ENCODE results near the gene RETREG3.

RETREG3 gene

DNA sequence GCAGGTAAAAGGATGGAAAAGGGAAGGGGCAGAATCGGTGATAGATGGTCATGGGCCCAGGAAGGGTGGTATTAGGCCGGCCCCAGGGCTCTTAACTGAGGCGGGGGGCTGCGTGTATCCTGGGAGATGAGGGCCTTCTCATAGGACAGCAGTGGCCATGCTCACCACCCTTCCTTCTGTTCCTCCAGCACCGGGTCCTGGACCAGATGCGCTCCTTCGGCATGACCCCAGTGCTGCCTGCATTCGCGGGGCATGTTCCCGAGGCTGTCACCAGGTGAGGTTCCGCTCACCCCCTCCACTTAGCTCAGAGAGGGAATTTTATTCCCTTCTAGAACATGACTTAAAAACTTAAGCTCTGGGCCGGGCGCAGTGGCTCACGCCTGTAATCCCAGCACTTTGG is 70.7 kb downstream of the RETREG3 start:
- H3K27ac ChIP-seq (ENCODE audit: low read length): no peak overlapping the region
- peaks cover 15% of the 10 kb centered on the region for H3K79me2 ChIP-seq (ENCODE audit: low read length)
- no peaks in the 10 kb centered on the region for H3K27me3 ChIP-seq (replicated peaks; ENCODE audit: insufficient read depth, low read length)
- no peaks in the 10 kb centered on the region for H3K9me2 ChIP-seq (replicated peaks; ENCODE audit: insufficient read depth, low read length)
- peaks cover 5% of the 10 kb centered on the region; the same call in 1 of the 2 replicates for H3F3A ChIP-seq (ENCODE audit: insufficient read depth, low read length)
- no peak for DNase-seq
- TF ChIP-seq, protein P1, sequence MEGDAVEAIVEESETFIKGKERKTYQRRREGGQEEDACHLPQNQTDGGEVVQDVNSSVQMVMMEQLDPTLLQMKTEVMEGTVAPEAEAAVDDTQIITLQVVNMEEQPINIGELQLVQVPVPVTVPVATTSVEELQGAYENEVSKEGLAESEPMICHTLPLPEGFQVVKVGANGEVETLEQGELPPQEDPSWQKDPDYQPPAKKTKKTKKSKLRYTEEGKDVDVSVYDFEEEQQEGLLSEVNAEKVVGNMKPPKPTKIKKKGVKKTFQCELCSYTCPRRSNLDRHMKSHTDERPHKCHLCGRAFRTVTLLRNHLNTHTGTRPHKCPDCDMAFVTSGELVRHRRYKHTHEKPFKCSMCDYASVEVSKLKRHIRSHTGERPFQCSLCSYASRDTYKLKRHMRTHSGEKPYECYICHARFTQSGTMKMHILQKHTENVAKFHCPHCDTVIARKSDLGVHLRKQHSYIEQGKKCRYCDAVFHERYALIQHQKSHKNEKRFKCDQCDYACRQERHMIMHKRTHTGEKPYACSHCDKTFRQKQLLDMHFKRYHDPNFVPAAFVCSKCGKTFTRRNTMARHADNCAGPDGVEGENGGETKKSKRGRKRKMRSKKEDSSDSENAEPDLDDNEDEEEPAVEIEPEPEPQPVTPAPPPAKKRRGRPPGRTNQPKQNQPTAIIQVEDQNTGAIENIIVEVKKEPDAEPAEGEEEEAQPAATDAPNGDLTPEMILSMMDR (IDR thresholded peaks at IDR 0.05; ENCODE audit: low read length): no peak
- no peak for TF ChIP-seq EZH2 (optimal IDR thresholded peaks at IDR 0.05; ENCODE audit: low read depth, low read length)
- TF ChIP-seq EZH2phosphoT487 (IDR thresholded peaks at IDR 0.05; ENCODE audit: low read length): no peak
- H3K4me1 ChIP-seq (ENCODE audit: low read length): peaks cover 12% of the 10 kb centered on the region
- H3K4me2 ChIP-seq (ENCODE audit: low read depth, low read length): no peak overlapping the region
- no peak overlapping the region for H3K9ac ChIP-seq (ENCODE audit: low read length)
- no peak overlapping the region for H2AFZ ChIP-seq (ENCODE audit: low read length)
- no peaks in the 10 kb centered on the region for H3K9me3 ChIP-seq (replicated peaks; ENCODE audit: insufficient read depth, low read length)
- no peaks in the 10 kb centered on the region for H4K20me1 ChIP-seq (ENCODE audit: insufficient read depth, low read length)
- no peak overlapping the region for H3K4me3 ChIP-seq (ENCODE audit: low read length)
- no peaks in the 10 kb centered on the region for H3K36me3 ChIP-seq (replicated peaks; ENCODE audit: insufficient read depth, low read length)

DNA sequence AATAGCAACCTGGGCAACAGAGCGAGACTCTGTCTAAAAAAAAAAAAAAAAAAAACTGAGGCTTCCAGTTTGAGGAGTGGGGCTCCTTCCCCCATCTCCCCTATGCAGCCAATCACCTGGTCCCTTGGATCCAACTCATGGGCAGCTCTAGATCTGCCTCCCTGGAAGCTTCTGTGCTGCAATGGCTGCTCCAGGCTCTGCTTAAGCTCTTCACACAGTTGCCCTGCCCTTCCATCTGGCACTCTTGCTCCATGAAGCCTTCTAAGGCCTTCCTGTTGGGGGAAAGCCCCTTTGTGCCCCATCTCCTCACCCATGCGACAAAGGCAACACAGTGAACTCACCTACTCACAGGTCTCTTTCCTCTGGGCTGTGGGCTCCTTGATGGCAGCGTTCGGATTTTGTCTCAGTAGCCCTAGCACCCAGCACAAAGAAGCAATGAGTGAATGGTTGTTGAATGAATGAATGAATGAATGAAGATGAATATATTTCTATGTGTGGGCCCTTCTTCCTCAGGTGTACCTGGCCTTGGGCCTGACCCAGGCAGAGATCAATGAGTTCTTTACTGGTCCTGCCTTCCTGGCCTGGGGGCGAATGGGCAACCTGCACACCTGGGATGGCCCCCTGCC is 71.2 kb downstream of the RETREG3 start:
- H3K27ac ChIP-seq (ENCODE audit: low read length): no peak overlapping the region
- H2AFZ ChIP-seq (ENCODE audit: low read length): no peak overlapping the region
- peaks cover 15% of the 10 kb centered on the region for H3K79me2 ChIP-seq (ENCODE audit: low read length)
- H3K36me3 ChIP-seq (replicated peaks; ENCODE audit: insufficient read depth, low read length): no peaks in the 10 kb centered on the region
- H3K4me1 ChIP-seq (ENCODE audit: low read length): peaks cover 12% of the 10 kb centered on the region
- H3K4me2 ChIP-seq (ENCODE audit: low read depth, low read length): no peak overlapping the region
- no peaks in the 10 kb centered on the region for H3K9me3 ChIP-seq (replicated peaks; ENCODE audit: insufficient read depth, low read length)
- TF ChIP-seq EZH2phosphoT487 (IDR thresholded peaks at IDR 0.05; ENCODE audit: low read length): no peak
- no peak for TF ChIP-seq EZH2 (optimal IDR thresholded peaks at IDR 0.05; ENCODE audit: low read depth, low read length)
- TF ChIP-seq, protein P1 (IDR thresholded peaks at IDR 0.05; ENCODE audit: low read length): no peak
- no peak for DNase-seq
- H3K4me3 ChIP-seq (ENCODE audit: low read length): no peak overlapping the region
- H3K27me3 ChIP-seq (replicated peaks; ENCODE audit: insufficient read depth, low read length): no peaks in the 10 kb centered on the region
- no peaks in the 10 kb centered on the region for H4K20me1 ChIP-seq (ENCODE audit: insufficient read depth, low read length)
- H3K9ac ChIP-seq (ENCODE audit: low read length): no peak overlapping the region
- H3K9me2 ChIP-seq (replicated peaks; ENCODE audit: insufficient read depth, low read length): no peaks in the 10 kb centered on the region
- peaks cover 5% of the 10 kb centered on the region; the same call in 1 of the 2 replicates for H3F3A ChIP-seq (ENCODE audit: insufficient read depth, low read length)

DNA sequence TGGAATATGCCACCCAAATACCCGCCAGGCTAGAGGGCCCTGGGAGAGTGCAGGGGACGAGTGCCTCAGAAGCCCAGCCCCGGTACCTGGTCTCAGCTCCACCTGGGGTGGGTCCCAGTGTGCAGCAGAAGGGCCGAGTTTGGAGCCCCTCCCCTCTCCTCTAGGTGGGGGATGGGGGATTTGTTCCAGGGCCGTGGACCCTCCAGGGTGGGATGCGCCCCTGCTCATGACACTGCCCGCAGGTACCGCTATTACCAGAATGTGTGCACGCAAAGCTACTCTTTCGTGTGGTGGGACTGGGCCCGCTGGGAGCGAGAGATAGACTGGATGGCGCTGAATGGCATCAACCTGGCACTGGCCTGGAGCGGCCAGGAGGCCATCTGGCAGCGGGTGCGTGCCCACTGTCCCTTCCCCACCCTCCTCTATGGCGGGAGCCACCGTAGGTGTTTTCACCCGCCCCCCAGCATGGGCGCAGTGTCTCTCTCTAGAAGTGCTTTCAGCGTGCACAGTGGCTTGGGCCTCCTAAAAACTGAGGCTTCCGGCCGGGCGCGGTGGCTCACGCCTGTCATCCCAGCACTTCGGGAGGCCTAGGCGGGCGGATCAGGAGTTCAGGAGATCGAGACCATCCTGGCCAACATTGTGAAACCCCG is 71.9 kb downstream of the RETREG3 start:
- peaks cover 12% of the 10 kb centered on the region for H3K4me1 ChIP-seq (ENCODE audit: low read length)
- H3F3A ChIP-seq (ENCODE audit: insufficient read depth, low read length): peaks cover 5% of the 10 kb centered on the region; the same call in 1 of the 2 replicates
- H3K9me2 ChIP-seq (replicated peaks; ENCODE audit: insufficient read depth, low read length): no peaks in the 10 kb centered on the region
- H4K20me1 ChIP-seq (ENCODE audit: insufficient read depth, low read length): no peaks in the 10 kb centered on the region
- H3K4me2 ChIP-seq (ENCODE audit: low read depth, low read length): peak overlapping the region; percentile 99
- H3K27me3 ChIP-seq (replicated peaks; ENCODE audit: insufficient read depth, low read length): no peaks in the 10 kb centered on the region
- no peaks in the 10 kb centered on the region for H3K9me3 ChIP-seq (replicated peaks; ENCODE audit: insufficient read depth, low read length)
- no peak for DNase-seq
- peak overlapping the region; percentile 50; the same call in 1 of the 2 replicates for H3K27ac ChIP-seq (ENCODE audit: low read length)
- peak overlapping the region; percentile 72 for H3K4me3 ChIP-seq (ENCODE audit: low read length)
- no peaks in the 10 kb centered on the region for H3K36me3 ChIP-seq (replicated peaks; ENCODE audit: insufficient read depth, low read length)
- peak overlapping the region; percentile 58 for H3K9ac ChIP-seq (ENCODE audit: low read length)
- TF ChIP-seq, protein P1 (IDR thresholded peaks at IDR 0.05; ENCODE audit: low read length): no peak
- no peak for TF ChIP-seq EZH2 (optimal IDR thresholded peaks at IDR 0.05; ENCODE audit: low read depth, low read length)
- H3K79me2 ChIP-seq (ENCODE audit: low read length): peaks cover 15% of the 10 kb centered on the region
- H2AFZ ChIP-seq (ENCODE audit: low read length): peak overlapping the region; percentile 30; the same call in 1 of the 2 replicates

Measured in MM.1S (cell line).